OCI-LY7 (cell line): Measurements from ENCODE around the gene TIMM10.

Source experiments
- EZH2phosphoT487 ChIP-seq: fragments of 200-600 bp; sonication (generic); IDR thresholded peaks from 2 replicates; pipeline ENCODE4 v1.6.1; 2018; ENCODE audit warnings: low read depth, borderline replicate concordance, mild to moderate bottlenecking, mixed run types, antibody characterized with exemption, low read length, moderate library complexity, mixed read lengths
- TF ChIP-seq, protein P1 (sequence below): fragments of 200-600 bp; sonication (generic); conservative IDR thresholded peaks from 2 replicates; pipeline ENCODE4 v1.5.1; 2014; ENCODE audit warnings: mild to moderate bottlenecking, antibody characterized with exemption, low read length, moderate library complexity, mixed read lengths

GRCh38 chr11:57521116-57521515, 9.4 kb downstream of the TIMM10 start:
- TF ChIP-seq, protein P1, sequence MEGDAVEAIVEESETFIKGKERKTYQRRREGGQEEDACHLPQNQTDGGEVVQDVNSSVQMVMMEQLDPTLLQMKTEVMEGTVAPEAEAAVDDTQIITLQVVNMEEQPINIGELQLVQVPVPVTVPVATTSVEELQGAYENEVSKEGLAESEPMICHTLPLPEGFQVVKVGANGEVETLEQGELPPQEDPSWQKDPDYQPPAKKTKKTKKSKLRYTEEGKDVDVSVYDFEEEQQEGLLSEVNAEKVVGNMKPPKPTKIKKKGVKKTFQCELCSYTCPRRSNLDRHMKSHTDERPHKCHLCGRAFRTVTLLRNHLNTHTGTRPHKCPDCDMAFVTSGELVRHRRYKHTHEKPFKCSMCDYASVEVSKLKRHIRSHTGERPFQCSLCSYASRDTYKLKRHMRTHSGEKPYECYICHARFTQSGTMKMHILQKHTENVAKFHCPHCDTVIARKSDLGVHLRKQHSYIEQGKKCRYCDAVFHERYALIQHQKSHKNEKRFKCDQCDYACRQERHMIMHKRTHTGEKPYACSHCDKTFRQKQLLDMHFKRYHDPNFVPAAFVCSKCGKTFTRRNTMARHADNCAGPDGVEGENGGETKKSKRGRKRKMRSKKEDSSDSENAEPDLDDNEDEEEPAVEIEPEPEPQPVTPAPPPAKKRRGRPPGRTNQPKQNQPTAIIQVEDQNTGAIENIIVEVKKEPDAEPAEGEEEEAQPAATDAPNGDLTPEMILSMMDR: no peak
- no peak for TF ChIP-seq EZH2phosphoT487
